ENCODE measurements around the gene NACC2. TPM values are rescaled to one million over a fixed set of nuclear protein-coding genes. Genes with fewer than 3 reads are reported as not detected.

NACC2 gene
- total and polyA plus RNA-seq, 9 of the 15 experiments (the other 6 are each of a cell fraction or from before 2014, with no cell fraction given) = 0.70 to 25.1 (median 5.6) TPM

GRCh38 chr9:135961811-135962695 lies 133.0 kb downstream of the NACC2 start (continued):
- TF ChIP-seq, protein P1, sequence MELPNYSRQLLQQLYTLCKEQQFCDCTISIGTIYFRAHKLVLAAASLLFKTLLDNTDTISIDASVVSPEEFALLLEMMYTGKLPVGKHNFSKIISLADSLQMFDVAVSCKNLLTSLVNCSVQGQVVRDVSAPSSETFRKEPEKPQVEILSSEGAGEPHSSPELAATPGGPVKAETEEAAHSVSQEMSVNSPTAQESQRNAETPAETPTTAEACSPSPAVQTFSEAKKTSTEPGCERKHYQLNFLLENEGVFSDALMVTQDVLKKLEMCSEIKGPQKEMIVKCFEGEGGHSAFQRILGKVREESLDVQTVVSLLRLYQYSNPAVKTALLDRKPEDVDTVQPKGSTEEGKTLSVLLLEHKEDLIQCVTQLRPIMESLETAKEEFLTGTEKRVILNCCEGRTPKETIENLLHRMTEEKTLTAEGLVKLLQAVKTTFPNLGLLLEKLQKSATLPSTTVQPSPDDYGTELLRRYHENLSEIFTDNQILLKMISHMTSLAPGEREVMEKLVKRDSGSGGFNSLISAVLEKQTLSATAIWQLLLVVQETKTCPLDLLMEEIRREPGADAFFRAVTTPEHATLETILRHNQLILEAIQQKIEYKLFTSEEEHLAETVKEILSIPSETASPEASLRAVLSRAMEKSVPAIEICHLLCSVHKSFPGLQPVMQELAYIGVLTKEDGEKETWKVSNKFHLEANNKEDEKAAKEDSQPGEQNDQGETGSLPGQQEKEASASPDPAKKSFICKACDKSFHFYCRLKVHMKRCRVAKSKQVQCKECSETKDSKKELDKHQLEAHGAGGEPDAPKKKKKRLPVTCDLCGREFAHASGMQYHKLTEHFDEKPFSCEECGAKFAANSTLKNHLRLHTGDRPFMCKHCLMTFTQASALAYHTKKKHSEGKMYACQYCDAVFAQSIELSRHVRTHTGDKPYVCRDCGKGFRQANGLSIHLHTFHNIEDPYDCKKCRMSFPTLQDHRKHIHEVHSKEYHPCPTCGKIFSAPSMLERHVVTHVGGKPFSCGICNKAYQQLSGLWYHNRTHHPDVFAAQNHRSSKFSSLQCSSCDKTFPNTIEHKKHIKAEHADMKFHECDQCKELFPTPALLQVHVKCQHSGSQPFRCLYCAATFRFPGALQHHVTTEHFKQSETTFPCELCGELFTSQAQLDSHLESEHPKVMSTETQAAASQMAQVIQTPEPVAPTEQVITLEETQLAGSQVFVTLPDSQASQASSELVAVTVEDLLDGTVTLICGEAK (IDR thresholded peaks at IDR 0.05) = peak; percentile 55
- TF ChIP-seq, protein P1 (CRISPR knock-in tag; IDR thresholded peaks at IDR 0.05) = no peak
- TF ChIP-seq CHD2 (IDR thresholded peaks at IDR 0.05; ENCODE audit: low read depth, low read length) = no peak
- no peak for TF ChIP-seq NFRKB (IDR thresholded peaks at IDR 0.05; ENCODE audit: low read depth)

All from K562 (cell line).